Keratinocyte (primary cell): ENCODE results near the gene CSF3R.

ENCODE experiments used
- CTCF ChIP-seq, 3 experiments: IDR thresholded peaks in 1 of 3; conservative IDR thresholded peaks in 1 of 3; optimal IDR thresholded peaks in 1 of 3; 2 replicates in 2 of 3; 3 replicates in 1 of 3; pipeline versions ENCODE3 to v1.5.1; 2011; ENCODE audit warnings: low read length in 3 of 3, mild to moderate bottlenecking in 3 of 3, moderate library complexity in 2 of 3, control low read depth in 1 of 3, inconsistent platforms in 1 of 3; ENCODE audit not compliant: insufficient read depth in 2 of 3; ENCODE audit errors: extremely low read depth in 1 of 3
- EZH2 ChIP-seq: IDR thresholded peaks from one replicate; pipeline ENCODE4 v1.6.1; 2012; ENCODE audit warnings: inconsistent platforms, mild to moderate bottlenecking, low read length, moderate library complexity

- TF ChIP-seq CTCF (optimal IDR thresholded peaks at IDR 0.05 in 1 of 3, IDR thresholded peaks at IDR 0.05 in 1 of 3, conservative IDR thresholded peaks at IDR 0.05 in 1 of 3; ENCODE audit: extremely low read depth in 1 of 3, insufficient read depth in 2 of 3, low read length in 3 of 3) (no peak), EZH2 (no peak)
Measured at GRCh38 chr1:36471830-36472641, 10.7 kb downstream of the CSF3R start.
